ENCODE results near the gene REG4.

Gene REG4

DNA sequence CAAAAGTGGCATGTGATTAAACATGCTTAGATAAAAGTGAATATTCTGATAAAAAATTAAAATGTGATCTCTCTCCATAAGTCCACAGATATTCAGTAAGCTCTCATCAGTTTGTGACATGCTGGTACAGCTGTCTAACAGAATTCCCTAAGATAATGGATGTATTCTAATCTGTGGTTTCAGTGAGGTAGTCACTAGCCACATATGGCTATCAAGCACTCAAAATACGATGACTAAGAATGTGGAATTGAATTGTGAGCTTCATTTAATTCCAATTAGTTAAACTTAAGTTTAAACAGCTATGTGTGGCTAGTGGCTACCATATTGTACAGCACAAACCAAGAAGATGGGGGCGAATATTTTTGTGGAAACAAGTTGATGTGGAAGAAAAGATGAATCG lies 4.1 kb upstream of the REG4 start:
- TF ChIP-seq POLR2A (IDR thresholded peaks at IDR 0.05; ENCODE audit: extremely low read depth, insufficient read length): no peak
- TF ChIP-seq MYC (IDR thresholded peaks at IDR 0.05; ENCODE audit: low read depth, low read length): no peak
- TF ChIP-seq, protein P1, sequence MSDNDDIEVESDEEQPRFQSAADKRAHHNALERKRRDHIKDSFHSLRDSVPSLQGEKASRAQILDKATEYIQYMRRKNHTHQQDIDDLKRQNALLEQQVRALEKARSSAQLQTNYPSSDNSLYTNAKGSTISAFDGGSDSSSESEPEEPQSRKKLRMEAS (IDR thresholded peaks at IDR 0.05; ENCODE audit: low read depth, low read length): no peak
- TF ChIP-seq, protein P2, sequence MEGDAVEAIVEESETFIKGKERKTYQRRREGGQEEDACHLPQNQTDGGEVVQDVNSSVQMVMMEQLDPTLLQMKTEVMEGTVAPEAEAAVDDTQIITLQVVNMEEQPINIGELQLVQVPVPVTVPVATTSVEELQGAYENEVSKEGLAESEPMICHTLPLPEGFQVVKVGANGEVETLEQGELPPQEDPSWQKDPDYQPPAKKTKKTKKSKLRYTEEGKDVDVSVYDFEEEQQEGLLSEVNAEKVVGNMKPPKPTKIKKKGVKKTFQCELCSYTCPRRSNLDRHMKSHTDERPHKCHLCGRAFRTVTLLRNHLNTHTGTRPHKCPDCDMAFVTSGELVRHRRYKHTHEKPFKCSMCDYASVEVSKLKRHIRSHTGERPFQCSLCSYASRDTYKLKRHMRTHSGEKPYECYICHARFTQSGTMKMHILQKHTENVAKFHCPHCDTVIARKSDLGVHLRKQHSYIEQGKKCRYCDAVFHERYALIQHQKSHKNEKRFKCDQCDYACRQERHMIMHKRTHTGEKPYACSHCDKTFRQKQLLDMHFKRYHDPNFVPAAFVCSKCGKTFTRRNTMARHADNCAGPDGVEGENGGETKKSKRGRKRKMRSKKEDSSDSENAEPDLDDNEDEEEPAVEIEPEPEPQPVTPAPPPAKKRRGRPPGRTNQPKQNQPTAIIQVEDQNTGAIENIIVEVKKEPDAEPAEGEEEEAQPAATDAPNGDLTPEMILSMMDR (IDR thresholded peaks at IDR 0.05; ENCODE audit: low read depth, low read length): no peak
- no peak overlapping the region for H3K4me3 ChIP-seq (ENCODE audit: low read depth, low read length)
- DNase-seq (ENCODE audit: low read depth): no peak

DNA sequence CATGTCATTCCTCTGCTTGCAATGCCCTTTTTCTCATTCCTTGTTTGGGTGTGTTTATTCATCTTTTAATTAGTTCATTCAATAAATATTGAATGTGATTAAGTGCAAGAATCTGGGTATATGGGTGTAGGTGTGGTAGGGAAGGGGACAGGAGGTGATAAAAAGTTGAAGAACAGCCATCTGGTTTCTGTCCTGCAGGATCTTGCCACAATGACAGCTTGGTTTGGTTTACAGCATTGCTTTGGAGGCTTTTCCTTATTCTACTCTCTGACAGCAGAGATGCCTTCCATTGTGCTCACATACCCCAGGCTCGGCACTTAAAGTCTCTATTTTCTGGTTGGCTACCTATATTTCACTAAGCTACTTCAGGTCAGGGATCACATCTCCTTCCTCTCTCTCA lies 3.0 kb upstream of the REG4 start:
- TF ChIP-seq, protein P1 (IDR thresholded peaks at IDR 0.05; ENCODE audit: low read depth, low read length): no peak
- TF ChIP-seq, protein P2 (IDR thresholded peaks at IDR 0.05; ENCODE audit: low read depth, low read length): no peak
- TF ChIP-seq MYC (IDR thresholded peaks at IDR 0.05; ENCODE audit: low read depth, low read length): no peak
- no peak for DNase-seq (ENCODE audit: low read depth)

DNA sequence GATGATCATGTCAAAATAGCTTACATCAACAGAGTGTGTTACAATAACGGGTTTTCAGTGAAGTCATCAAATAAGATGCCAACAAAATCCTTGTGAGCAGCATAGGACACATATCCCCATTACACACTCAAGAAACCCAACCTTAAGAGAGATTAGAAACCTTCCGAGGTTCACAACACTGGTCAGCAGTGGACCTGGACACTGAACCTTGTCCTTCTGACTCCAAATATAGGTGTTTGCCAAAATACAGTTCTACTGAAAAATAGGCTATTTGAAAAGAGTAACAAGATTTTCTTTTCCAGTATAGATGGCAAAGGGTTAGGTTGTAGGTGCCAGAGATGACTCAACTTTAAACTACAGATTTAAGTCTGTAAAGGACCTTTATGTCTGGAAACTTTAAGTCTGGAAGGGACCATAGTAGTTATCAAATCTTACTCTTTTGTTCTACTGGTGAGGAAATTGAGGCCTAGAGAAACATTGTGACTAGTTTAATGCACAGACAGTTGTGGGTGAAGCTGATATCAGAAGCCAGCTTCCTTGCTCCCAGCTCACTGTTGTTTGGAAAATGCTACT lies 811 bp upstream of the REG4 start:
- no peak for DNase-seq (ENCODE audit: low read depth)
- no peak overlapping the region for H3K4me3 ChIP-seq (ENCODE audit: low read depth, low read length)
- TF ChIP-seq, protein P2 (IDR thresholded peaks at IDR 0.05; ENCODE audit: low read depth, low read length): no peak
- TF ChIP-seq, protein P1 (IDR thresholded peaks at IDR 0.05; ENCODE audit: low read depth, low read length): no peak
- TF ChIP-seq MYC (IDR thresholded peaks at IDR 0.05; ENCODE audit: low read depth, low read length) (no peak), POLR2A (IDR thresholded peaks at IDR 0.05; ENCODE audit: extremely low read depth, insufficient read length) (no peak)

More for the DNA sequence above, 3.0 kb upstream of the REG4 start:
- no peak overlapping the region for H3K4me3 ChIP-seq (ENCODE audit: low read depth, low read length)

DNA sequence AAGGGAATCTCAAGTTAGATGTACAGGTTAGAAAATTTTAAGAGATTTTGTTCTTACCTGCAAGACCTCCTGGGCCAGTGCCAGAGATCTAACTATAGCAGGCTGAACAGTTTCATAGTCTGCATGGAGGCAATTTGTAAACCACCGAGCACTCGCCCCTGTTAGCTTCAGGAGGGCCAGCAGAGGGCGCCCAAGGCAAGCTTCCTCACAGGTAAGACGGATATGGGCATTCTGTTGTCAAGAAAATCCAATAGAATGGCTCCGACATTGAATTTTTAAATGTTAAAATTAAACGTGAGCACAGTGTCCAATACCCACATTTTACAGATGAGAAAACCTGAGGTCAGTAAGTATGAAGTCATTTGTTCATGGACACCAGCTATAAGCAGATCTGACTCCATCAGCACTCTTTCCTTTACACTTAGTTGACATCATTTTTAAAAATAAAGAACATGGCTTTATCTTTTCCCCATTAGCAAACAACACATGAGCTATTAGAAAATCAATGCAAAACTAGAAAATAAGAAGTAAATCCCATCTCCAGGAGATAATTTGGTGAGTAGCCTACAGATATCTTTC lies 2.2 kb downstream of the REG4 start:
- peak; percentile 75 for DNase-seq (ENCODE audit: low read depth)
- no peak for TF ChIP-seq MYC (IDR thresholded peaks at IDR 0.05; ENCODE audit: low read depth, low read length)
- TF ChIP-seq, protein P2 (IDR thresholded peaks at IDR 0.05; ENCODE audit: low read depth, low read length): peak; percentile 87
- H3K4me3 ChIP-seq (ENCODE audit: low read depth, low read length): no peak overlapping the region

DNA sequence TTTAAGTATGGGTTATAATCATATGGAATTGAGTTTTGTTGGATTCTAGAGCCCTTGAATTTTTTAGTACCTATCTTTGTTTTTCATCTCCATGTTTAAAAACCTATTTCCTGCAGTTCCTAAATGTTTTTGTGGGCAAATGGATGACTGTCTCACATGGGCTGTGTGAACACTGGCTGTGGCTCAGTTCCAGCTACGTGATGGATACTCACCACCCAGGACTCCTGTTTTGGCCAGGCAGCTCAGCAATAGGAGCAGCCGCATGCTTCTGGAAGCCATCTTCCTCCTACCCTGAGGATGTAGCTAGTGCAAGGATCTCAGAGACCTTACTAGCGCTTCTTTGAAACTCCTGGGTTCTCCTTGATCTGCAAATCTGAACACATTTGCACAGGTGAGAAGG lies 2.8 kb downstream of the REG4 start:
- TF ChIP-seq, protein P2 (IDR thresholded peaks at IDR 0.05; ENCODE audit: low read depth, low read length): no peak
- TF ChIP-seq, protein P1 (IDR thresholded peaks at IDR 0.05; ENCODE audit: low read depth, low read length): no peak
- TF ChIP-seq POLR2A (IDR thresholded peaks at IDR 0.05; ENCODE audit: extremely low read depth, insufficient read length) (no peak), MYC (IDR thresholded peaks at IDR 0.05; ENCODE audit: low read depth, low read length) (no peak)
- DNase-seq (ENCODE audit: low read depth): no peak
- no peak overlapping the region for H3K4me3 ChIP-seq (ENCODE audit: low read depth, low read length)

DNA sequence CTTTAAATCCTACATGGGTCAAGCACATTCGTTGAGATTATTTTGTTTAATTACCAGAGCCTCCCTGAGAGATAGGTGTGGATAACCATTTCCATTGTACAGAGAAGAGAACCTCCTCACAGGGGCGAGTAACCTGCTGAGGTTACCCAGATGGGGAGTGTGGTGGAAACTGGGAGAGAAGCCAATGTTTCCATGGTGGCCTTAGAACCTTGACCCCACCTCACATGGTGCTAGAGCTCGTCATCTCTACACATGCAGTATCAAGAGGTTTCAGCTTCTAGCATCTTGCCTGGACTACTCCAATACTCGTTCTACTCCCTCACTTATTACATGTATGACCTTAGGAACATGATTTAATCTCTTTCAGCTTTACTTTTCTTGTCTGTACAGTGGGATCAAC lies 4.8 kb downstream of the REG4 start:
- no peak overlapping the region for H3K4me3 ChIP-seq (ENCODE audit: low read depth, low read length)
- TF ChIP-seq, protein P1 (IDR thresholded peaks at IDR 0.05; ENCODE audit: low read depth, low read length): no peak
- no peak for TF ChIP-seq MYC (IDR thresholded peaks at IDR 0.05; ENCODE audit: low read depth, low read length)
- TF ChIP-seq, protein P2 (IDR thresholded peaks at IDR 0.05; ENCODE audit: low read depth, low read length): no peak
- TF ChIP-seq POLR2A (IDR thresholded peaks at IDR 0.05; ENCODE audit: extremely low read depth, insufficient read length): no peak
- DNase-seq (ENCODE audit: low read depth): no peak

Measured in NB4 (cell line).